ENCODE results near the gene CRACDL.
"Not testable (repeated sequence)": the region's sequence is repeated elsewhere in the genome, so short reads cannot be mapped to it uniquely, and the experiment has no call there.

Gene CRACDL

DNA sequence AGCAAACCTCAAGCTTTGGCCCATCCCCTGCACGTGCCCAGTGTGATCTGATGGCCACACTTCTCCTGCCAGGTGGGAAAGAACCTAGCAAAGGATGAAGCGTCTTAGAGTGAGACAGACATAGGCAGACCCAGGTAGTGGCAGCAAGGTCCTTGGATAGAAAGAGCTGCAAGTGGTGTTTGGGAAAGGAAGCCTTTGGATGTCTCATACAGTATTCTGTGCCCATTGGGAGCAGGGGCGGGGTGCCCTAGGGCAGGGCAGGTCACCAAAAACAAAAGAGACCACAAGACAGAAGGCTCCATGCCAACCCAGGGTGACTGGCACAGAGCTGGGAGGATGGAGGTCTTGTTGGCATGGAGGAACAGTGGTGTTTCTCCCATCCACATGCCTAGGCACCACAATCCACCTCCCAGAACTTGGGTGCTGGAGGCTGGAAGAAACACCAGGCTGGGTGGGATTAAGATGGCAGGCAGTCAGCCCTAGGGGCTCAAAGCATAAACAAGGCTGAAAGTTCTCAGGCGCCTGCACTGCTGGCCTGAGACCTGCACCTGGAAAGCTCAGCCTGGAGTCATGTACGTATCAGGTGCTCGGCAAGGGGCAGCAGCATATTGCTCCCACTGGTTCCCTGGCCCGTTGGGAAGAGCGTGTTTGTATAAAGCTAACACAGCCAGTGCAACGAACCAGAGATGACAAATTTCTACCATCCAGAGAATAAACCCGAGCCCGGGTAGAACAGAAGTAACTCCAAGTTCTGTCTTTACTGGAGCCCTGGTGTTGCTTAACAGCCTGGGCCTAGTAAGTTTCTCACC is 52.9 kb downstream of the CRACDL start:
- no peak for DNase-seq

DNA sequence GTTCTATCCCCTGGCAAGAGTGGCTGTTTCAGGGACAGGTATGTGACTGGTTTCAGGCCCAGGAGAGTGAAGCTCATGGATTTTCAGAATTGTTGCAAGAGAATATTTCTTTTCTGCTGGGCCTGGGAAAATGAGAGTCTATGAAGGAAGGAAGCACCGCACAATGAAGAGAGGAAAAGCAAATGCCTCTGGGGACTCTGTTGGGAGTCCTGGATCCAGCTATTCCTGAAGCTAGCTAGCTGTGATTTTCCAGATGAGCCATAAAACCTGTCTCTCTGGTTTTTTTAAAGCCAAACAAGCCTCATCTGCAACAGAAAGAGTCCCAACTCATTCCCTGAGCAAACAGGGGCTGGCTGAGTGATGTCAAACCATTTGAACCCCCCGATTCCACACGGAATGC is 53.7 kb downstream of the CRACDL start:
- no peak for DNase-seq

DNA sequence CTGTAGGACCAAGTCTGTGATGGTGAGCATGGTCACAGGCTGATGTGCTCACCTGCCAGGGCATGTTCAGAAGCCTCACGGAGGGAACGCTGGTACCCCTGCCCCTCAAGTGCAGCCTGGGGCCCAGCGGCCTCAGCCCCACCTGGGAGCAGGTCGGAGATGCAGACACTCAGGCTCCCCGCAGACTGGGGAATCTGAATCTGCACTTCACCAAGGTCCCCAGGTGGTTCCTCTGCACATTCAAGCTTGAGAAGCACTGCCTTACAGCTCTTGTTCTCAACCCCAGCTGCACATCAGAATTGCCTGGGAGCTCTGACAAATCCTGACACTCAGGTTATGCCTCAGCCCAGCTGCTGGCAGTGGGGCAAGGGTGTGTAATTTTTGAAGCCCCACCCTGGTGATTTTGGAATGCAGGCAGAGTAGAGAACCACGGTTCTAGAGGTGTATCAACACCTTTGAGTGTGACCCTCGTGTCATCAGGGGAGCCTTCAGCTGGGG is 54.8 kb downstream of the CRACDL start:
- DNase-seq: no peak

DNA sequence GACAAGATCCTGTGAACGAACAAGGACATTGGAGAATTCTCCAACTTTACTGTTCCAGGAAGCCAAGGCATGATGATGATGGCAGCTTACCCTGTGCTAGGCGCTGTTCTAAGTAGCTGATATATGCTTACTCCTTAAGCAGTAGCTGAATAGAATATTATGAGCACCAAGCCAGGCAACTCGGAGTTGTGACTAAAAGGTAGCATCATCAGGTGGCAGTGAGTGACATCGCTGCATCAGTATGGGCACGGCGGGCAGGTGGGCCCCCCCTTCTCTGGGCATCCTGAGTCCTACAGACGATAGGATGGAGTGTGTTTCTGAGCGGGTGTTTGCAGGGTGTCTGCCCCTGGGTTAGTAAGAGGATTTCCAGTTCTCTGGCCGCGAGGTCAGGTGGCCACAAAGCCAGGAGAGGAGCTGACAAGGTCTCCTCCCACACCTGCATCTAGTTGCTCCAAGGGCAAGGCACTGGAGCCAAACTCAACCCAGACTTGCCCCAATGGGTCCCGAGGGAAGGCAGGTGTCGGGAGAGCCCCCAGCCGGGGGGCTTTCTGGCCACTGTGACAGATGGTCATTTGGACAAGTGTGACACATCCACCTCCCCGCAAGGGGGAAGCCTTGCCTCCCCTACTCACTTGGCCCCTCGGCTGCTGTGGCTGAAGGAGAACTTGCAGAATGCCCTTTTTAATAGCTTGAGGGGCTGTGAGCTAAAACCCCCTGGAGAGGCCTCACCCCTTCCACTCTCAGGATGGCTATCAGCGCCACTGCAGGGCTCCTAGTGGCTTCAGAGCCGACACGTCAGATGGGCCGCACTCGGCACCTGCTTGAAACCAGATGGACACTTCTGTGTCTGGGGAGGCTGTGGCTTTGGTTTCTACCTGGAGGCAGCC is 55.5 kb downstream of the CRACDL start:
- no peak for DNase-seq

DNA sequence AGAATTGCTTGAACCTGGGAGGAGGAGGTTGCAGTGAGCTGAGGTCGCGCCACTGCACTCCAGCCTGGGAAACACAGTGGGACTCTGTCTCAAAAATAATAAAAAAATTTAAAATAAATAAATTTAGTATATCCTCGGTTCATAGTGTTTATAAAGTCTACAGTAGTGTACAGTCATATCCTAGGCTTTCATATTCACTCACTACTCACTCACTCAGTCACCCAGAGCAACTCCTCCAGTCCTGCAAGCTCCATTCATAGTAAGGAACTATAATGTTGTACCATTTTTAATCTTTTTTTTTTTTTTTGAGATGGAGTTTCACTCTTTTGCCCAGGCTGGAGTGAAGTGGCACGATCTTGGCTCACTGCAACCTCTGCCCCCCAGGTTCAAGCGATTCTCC is 58.4 kb downstream of the CRACDL start:
- not testable (repeated sequence) for DNase-seq

DNA sequence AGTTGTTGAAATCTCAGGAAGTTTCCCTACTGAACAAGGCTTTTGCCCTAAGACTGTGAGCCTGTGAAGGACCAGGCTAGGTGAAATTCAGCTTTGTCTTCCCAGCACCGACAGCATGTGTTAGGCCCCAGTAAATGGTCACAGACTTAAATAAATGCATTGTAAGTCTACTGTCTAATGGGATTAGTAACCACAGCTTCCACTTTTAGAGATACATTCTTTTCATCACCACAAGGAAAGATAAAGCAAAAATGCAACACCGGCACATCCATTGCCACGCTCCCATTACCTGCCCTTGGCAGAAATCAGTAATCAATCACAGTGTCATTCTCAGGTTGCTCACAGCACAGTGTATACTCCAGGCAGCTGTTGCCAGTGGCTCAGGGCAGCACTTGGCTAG is 59.3 kb downstream of the CRACDL start:
- no peak for DNase-seq

DNA sequence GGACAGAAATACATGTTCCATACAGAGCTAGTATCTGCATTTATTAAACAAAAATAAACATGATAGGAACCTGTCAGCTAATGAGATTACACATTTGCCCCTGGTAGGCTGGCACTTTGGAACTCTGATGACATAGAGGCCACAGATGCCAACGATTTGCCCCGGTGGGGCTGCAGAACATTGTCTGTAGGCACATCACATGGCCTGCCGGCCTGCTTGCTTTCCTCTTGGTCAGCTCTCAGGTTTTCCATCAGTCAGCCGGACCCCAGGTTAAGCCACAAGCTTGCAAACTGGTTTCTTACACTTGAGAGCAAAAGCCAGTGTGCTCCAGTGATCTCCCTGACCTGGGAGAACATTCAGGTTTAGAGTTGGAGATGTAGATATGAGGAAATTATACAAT is 60.3 kb downstream of the CRACDL start:
- no peak for DNase-seq

DNA sequence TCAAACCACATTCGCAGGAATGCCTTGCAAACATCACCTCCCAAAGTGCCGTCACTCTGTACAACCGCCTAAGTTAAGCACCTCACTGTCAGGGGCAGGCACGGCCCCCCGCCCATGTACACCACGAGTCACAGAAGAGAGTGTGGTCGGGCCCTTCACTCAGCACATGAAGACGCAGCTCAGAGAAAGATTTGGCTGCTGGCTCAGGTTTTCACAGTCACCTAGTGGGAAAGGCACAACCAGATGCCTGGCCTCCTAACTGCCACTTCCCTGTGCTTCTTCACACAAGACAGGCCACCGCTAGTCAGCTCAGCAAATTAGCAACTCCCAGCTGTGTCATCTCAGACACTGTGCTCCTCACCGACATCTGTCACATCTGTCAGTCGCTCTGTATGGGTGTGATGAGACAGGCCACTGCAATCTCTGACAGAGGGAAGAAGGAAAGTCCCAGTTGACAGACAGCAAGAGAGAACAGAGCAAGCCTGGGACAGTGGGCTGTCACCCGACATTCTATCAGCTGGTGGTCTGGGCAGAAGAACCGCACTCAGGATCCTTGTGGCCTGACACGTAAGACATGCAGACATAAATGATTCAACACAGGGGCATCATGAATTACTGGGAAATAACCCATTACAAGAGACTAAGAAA is 60.8 kb downstream of the CRACDL start:
- no peak for DNase-seq

DNA sequence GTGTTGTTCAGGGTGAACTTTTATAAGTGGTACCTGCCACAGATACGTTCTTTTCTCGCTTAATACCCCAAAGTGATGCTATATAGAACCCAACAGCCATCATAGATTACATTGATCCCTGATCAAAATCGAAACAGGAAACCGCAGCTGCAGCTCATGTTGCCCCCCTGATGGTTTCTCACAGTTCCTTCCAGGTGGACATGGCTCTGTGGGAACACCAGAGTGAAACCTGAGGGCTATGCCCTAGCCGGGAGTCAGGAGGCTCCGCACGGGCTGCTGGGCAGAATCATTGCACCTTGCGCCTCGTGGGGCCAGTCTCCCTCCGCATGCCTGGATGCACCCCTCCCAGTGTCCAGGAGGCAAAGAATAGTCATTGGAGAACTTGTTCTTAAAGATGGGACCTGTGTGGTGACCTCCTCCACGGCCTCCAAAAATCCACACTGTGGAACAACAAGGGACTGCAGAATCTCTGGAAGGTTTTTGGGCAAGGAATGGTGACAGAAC is 61.8 kb downstream of the CRACDL start:
- no peak for DNase-seq

DNA sequence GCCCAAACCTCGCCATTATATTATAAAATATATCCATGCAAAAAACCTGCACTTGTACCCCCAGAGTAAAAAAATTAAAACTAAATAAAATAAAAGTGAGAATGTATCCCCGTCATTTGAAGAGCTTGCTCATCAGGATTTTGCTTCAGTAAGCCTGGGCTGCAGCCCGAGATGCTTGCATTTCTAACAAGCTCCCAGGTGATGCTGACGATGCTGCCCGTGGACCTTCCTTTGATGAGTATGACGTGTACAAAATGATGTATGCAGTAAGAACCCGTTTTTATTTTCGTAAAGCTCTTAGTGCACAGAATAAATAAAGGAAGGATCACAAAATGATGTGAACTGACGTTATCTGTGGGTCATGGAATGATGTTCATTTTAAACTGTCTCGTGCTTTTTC is 63.5 kb downstream of the CRACDL start:
- no peak for DNase-seq

DNA sequence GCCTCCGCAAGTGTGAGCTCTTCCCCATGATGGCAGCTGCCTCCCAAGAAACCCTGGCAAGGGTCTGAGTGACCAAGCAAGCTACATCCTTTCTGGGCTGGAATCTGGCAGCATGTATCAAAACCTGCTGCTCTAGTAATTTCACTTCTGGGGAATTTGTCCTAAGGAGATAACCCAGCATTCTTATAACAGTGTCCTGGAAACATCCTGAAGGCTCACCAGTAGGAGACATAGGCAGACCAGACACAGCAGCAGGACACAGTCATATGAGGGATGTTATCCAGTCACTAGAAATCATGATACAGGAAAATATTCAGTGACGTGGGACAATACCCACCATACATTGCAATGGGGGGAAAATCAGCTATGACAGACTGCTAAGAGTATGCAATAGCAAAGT is 64.5 kb downstream of the CRACDL start:
- no peak for DNase-seq

DNA sequence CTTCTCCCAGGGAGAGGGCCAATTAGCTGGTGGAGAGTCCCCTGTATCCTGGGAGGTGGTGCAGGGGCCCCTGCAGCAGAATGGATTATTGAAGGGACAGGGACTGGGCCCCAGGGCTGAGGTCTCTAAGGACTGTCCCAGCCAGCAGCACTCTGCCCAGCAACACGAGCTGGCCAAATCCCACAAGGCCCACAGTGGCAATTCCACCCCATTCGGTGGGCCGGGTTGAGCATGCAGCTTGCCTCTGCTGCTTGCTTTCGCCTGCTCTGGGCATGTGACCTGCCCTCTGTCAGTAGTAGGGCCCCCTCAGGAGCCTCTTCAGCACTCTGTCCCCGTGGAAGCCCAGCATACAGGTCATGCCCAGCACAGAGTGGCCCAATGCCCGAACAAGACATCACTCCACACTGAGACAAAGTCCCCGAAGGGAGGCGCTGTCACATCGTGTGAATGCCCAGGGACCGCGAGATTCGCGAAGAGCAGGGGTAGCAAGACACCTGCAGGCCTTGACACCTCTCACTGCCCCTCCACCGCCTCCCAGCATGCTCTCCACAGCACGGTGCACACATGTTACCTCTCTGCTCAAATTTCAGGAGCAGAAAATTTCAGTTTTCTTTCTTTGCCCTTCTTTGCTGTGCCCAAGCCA is 65.4 kb downstream of the CRACDL start:
- no peak for DNase-seq

DNA sequence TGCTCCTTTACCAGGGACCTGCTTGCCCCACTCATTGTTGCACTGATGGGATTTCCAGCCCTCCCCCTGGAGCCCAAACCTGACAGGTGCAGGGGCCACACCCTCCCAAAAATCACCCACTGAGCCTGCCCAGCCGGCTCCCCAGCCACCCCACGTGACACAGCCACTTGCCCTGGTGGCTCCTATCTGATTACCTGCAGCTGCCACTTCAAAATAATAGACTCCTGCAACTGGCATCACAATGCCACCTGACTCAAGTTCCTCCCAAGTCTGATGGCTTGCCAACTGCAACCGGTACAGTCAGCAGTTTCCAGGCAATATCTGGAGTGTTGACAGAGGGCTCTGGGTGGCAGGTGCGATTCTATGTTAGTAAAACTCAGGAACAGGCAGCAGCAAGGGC is 66.2 kb downstream of the CRACDL start:
- DNase-seq: no peak

DNA sequence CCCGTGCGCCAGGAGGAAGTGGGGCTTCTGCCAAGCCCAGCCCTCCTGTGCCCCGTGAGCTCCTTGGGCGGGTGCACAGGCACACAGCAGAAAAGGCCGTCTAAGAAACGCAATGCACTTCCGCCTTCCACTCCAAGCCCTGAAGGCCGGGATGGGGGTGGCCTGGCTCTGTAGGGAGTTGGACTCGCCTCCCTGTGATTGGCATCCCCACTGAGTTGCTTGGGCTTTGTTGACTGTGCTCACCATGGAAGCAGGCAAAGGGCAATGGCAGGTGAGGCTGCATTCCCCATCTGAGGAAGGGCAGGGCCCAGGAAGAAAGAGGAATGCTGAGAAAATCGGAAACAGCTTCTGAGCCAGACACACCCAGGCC is 66.8 kb downstream of the CRACDL start:
- DNase-seq: no peak

DNA sequence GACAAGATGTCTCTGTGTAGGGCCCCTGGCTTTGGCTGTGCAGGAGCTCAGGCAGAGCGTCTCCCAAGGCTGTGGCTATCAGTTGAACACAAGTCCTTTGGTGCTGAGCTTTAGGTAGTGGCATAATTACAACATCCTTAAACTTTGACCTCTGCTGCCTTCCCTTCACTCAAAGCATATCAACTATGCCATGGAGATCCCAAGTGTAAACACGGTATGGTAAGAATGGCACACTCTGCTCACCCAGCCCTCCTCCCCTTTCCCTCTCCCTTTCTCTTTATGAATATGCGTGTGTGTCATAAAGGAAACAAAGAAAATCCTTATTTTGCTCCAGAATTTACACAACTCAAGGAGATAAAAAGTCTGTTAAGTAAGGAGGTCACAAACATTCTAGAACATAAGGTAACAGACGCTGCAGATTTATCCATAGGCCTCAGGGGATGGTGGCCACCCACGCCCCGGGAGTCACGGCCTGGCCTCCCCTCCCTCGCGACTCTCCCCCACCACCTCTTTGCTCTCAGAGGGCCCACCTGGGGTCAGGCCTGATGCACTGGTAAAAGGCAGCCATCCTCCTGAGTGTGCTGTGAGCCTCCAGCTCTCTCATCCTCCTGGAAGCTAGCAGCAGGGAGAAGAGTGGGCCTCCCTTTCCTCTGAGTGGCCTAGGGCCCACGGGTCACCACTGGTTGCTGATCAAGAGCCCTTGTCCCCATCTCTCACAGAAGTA is 67.3 kb downstream of the CRACDL start:
- DNase-seq: no peak

DNA sequence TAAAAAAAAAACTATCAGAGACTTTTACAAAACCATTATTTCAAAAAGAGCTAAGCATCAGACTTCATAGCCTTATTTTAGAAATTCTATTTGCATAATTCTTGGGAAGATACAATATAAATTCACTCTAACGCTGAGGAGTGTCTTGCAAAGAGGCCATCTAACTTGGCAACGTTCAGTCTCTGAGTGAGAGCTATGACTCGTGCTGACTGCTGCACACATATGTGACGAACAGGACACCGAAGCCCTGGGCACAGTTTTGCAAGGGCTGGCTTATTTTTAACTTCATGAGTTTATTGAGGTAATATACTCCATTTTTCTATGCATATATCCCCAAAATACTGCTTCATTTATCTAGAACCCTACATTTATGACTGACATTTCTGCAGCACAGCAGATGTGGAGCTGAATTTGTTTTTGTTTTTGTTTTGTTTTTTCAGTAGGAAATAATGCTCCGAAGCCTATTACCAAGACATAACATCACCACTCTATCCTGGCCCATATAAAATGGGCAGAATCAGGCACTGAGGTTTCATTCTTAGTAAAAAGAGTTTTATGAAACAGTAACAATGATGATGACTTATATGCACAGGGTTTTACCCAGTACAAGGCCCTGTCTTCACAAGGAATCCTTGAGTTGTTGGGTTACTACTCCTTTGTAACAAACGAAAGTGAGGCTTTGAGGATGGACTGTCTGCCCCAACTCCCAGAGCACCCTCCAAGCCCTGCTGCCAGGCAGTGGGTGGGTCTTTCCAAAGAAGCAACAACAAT is 68.3 kb downstream of the CRACDL start:
- DNase-seq: no peak

DNA sequence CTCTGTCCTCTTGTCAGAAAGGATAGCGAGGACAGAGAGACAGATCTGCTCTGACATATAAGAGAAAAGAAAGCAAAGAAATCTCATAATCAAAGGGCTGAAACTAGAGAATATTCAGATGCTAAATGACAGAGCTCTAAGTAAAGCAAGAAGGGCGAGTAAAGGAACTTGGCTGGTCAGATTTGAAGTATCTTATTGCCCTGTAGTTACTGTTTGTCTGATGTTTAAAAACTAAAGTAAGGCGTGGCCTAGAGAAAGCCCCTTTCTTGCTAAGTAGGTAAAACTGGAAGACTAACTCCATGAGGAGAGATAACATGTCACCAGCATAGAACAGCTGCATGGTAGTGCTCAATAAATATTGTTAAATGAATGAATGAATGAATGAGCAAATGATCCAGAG is 70.0 kb downstream of the CRACDL start:
- DNase-seq: no peak

DNA sequence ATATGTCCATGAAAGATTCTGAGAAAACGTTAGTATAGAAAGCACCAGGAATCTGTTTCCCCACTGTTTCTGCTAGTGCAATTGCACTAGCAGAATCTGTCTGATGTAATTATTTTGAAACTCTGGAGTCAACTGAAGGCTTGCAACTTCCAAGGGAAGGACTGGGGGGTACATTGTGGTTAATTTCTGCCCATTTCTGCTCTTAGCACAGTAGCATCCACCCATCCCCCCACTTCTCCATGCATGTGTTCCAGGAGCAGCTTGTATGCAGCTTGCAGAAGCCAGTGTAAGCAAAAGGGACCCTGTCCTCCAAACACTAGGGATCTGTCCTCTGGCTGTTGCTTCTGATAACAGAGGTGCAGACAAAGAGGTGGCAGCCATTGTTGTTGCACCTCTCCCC is 74.4 kb downstream of the CRACDL start:
- no peak for DNase-seq

DNA sequence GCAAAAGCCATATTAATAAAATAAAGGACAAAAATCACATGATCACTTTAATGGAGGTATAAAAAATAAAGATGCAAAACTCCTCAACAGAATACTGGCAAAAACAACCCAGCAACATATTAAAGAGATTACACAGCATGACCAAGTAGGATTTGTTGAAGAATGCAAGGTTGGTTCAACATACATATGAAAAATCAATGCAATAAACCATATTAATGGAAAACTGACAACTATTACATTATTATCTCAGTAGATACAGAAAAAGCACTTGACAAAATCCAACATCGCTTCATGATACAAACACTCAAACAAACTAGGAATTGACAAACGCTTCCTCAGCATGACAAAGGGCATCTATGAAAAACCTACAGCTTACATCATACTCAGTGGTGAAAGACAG is 76.7 kb downstream of the CRACDL start:
- no peak for DNase-seq

DNA sequence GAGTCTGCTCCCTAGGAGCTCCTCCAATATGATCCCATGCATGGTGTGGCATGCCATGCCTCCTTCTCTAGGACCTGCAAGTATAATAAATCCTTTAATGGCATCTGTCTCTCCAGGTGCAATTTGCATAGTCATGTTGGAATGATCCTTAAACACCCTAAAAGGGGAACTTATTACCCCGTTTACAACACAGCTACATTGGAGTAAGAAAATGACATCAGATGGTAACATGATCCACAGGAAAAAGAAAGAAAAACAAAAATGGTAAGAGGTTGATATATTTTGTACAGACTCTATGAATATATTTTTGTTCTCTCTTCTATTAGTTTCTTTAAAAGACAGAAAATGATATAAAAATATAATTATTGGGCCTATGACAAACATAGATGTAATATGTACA is 79.0 kb downstream of the CRACDL start:
- no peak for DNase-seq

DNA sequence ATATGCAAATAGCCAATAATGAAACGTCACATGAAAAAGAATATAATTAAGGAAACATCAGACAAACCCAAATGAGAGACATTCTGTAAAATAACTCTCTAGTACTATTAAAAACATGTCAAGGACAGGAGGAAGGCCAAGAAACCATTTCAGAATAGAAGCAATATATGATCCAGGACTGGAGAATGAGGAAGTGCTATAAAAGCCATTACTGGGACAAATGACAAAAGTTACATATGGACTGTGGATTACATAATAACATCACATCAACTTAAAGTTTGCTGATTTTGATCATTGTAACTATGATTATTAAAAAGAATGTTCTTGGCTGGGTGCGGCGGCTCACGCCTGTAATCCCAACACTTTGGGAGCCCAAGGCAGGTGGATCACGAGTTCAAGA is 81.3 kb downstream of the CRACDL start:
- DNase-seq: no peak
